Mucosa of gallbladder (tissue), 1 donor: ENCODE measurements around the gene ONECUT2. TPM values are rescaled to one million over a fixed set of nuclear protein-coding genes. Genes with fewer than 3 reads are reported as not detected.

Source experiments
- DNase-seq: peaks from one replicate; pipeline ENCODE4 v3.0.0-alpha.2; 2020; ENCODE audit warnings: low spot score
- total RNA-seq: library from RNA; stranded (reverse); gene quantifications from one replicate; pipeline ENCODE4 v1.2.1, GENCODE V29; 2021
- donor health status: DM: no; HTN: no; CAD: no.

The ONECUT2 gene
- total RNA-seq, 1 donor from 2014 or later = 173 TPM

- DNase-seq = no peak
Observed at GRCh38 chr18:57529151-57529550, 94.0 kb downstream of the ONECUT2 start.

- DNase-seq = no peak
Observed at GRCh38 chr18:57533006-57533867, 98.1 kb downstream of the ONECUT2 start.

GRCh38 chr18:57533868-57534510 is 98.8 kb downstream of the ONECUT2 start:
- DNase-seq = no peak

GRCh38 chr18:57534511-57534909 is 99.3 kb downstream of the ONECUT2 start:
- no peak for DNase-seq

- no peak for DNase-seq
Observed at GRCh38 chr18:57538614-57539013, 103.4 kb downstream of the ONECUT2 start.

- peak; percentile 27 for DNase-seq
Observed at GRCh38 chr18:57539702-57540101, 104.5 kb downstream of the ONECUT2 start.

Other genes starting within 250 kb of the ONECUT2 start
- gene ST8SIA3, start 82.8 kb upstream of the ONECUT2 start, total RNA-seq = 2.9 TPM
- gene FECH, start 151.3 kb downstream of the ONECUT2 start, total RNA-seq = 20.0 TPM
- gene NARS1, start 186.5 kb downstream of the ONECUT2 start, total RNA-seq = 116 TPM